SJCRH30 (cell line): ENCODE results near the gene C3orf20. TPM values are rescaled to one million over a fixed set of nuclear protein-coding genes. Genes with fewer than 3 reads are reported as not detected.
A peak's percentile ranks its signal among the peaks of the same experiment; 100 is the strongest.

Source experiments
- DNase-seq, 2 experiments: peaks; one replicate each; pipeline ENCODE4 v3.0.0-alpha.2; 2015 to 2020
- H3K27ac ChIP-seq: fragments of 250-450 bp; sonication (Bioruptor Pico); 2 replicates; pipeline ENCODE4 v1.5.1; 2020; ENCODE audit warnings: mild to moderate bottlenecking, moderate library complexity
- H3K27me3 ChIP-seq: fragments of 250-450 bp; sonication (Bioruptor Pico); 2 replicates; pipeline ENCODE4 v1.5.1; 2020; ENCODE audit warnings: mild to moderate bottlenecking, moderate library complexity
- H3K36me3 ChIP-seq: fragments of 250-450 bp; sonication (Bioruptor Pico); 2 replicates; pipeline ENCODE4 v1.5.1; 2020; ENCODE audit warnings: mild to moderate bottlenecking, moderate library complexity
- H3K4me1 ChIP-seq: fragments of 250-450 bp; sonication (Bioruptor Pico); 2 replicates; pipeline ENCODE4 v1.5.1; 2020; ENCODE audit warnings: mild to moderate bottlenecking, moderate library complexity
- H3K4me3 ChIP-seq: fragments of 250-450 bp; sonication (Bioruptor Pico); 2 replicates; pipeline ENCODE4 v1.5.1; 2020; ENCODE audit warnings: mild to moderate bottlenecking, moderate library complexity
- H3K9me3 ChIP-seq: fragments of 250-450 bp; sonication (Bioruptor Pico); replicated peaks from 2 replicates; pipeline ENCODE4 v1.5.1; 2020; ENCODE audit warnings: mild to moderate bottlenecking, moderate library complexity
- total RNA-seq: library from RNA; depleted of rRNA; stranded (reverse); fragments of >200 nt; shearing (Covaris generic); gene quantifications from 2 replicates; pipeline ENCODE4 v1.2.3, GENCODE V29; 2014; rRNA removed

C3orf20 gene
- total RNA-seq, result not detected in 2 replicates

- Histone ChIP-seq H3K27ac (no peak within 1 kb of the TSS), H3K4me1 (no peaks in the 10 kb centered on the region), H3K9me3 (no peaks in the 10 kb centered on the region), H3K4me3 (no peak within 1 kb of the TSS), H3K27me3 (no peaks in the 10 kb centered on the region), H3K36me3 (peaks cover 31% of the 10 kb centered on the region)
- no peak for DNase-seq
These were observed at the start of gene C3orf20 for GRCh38 chr3:14674841-14675240. Gene C3orf20, plus strand, starts transcription at chr3:14675141. Its CDS starts 7,573 bp downstream, at chr3:14682714.

GRCh38 chr3:14625443-14625842 lies 49.5 kb upstream of the C3orf20 start:
- peaks cover 18% of the 10 kb centered on the region; the same call in 1 of the 2 replicates for H3K27me3 ChIP-seq
- H3K9me3 ChIP-seq, result no peaks in the 10 kb centered on the region
- no peak overlapping the region for H3K4me3 ChIP-seq
- H3K4me1 ChIP-seq, result no peaks in the 10 kb centered on the region
- no peaks in the 10 kb centered on the region for H3K36me3 ChIP-seq
- H3K27ac ChIP-seq, result no peak overlapping the region
- DNase-seq, result no peak

- Histone ChIP-seq H3K4me3 (no peak overlapping the region), H3K36me3 (no peaks in the 10 kb centered on the region), H3K27me3 (peaks cover 25% of the 10 kb centered on the region; the same call in 1 of the 2 replicates), H3K4me1 (no peaks in the 10 kb centered on the region), H3K27ac (no peak overlapping the region), H3K9me3 (no peaks in the 10 kb centered on the region)
- DNase-seq, result no peak
These were observed 47.1 kb upstream of the C3orf20 start for GRCh38 chr3:14627815-14628214.

- Histone ChIP-seq H3K36me3 (no peaks in the 10 kb centered on the region), H3K27ac (no peak overlapping the region)
These were observed 46.5 kb upstream of the C3orf20 start for GRCh38 chr3:14628406-14628805.

GRCh38 chr3:14630404-14631100 lies 44.4 kb upstream of the C3orf20 start:
- Histone ChIP-seq H3K4me3 (no peak overlapping the region), H3K9me3 (no peaks in the 10 kb centered on the region), H3K27me3 (peaks cover 30% of the 10 kb centered on the region), H3K36me3 (no peaks in the 10 kb centered on the region), H3K27ac (no peak overlapping the region), H3K4me1 (no peaks in the 10 kb centered on the region)
- DNase-seq, result no peak

More at GRCh38 chr3:14628406-14628805, 46.5 kb upstream of the C3orf20 start:
- Histone ChIP-seq H3K4me3 (no peak overlapping the region), H3K27me3 (peaks cover 25% of the 10 kb centered on the region; the same call in 1 of the 2 replicates), H3K9me3 (no peaks in the 10 kb centered on the region), H3K4me1 (no peaks in the 10 kb centered on the region)
- DNase-seq, result no peak

GRCh38 chr3:14631101-14631497 lies 43.8 kb upstream of the C3orf20 start:
- H3K27ac ChIP-seq, result no peak overlapping the region
- no peaks in the 10 kb centered on the region for H3K36me3 ChIP-seq
- no peak overlapping the region for H3K4me3 ChIP-seq
- peaks cover 30% of the 10 kb centered on the region for H3K27me3 ChIP-seq
- no peaks in the 10 kb centered on the region for H3K9me3 ChIP-seq
- H3K4me1 ChIP-seq, result no peaks in the 10 kb centered on the region
- no peak for DNase-seq

GRCh38 chr3:14631687-14632441 lies 43.1 kb upstream of the C3orf20 start:
- H3K27ac ChIP-seq, result no peak overlapping the region
- peaks cover 30% of the 10 kb centered on the region for H3K27me3 ChIP-seq
- DNase-seq, result no peak
- H3K4me3 ChIP-seq, result no peak overlapping the region
- no peaks in the 10 kb centered on the region for H3K36me3 ChIP-seq
- no peaks in the 10 kb centered on the region for H3K4me1 ChIP-seq
- no peaks in the 10 kb centered on the region for H3K9me3 ChIP-seq

GRCh38 chr3:14632442-14632930 lies 42.5 kb upstream of the C3orf20 start:
- no peak overlapping the region for H3K4me3 ChIP-seq
- DNase-seq, result no peak
- H3K27me3 ChIP-seq, result peaks cover 28% of the 10 kb centered on the region
- H3K36me3 ChIP-seq, result no peaks in the 10 kb centered on the region
- no peaks in the 10 kb centered on the region for H3K4me1 ChIP-seq
- no peak overlapping the region for H3K27ac ChIP-seq
- no peaks in the 10 kb centered on the region for H3K9me3 ChIP-seq

GRCh38 chr3:14633417-14633816 lies 41.5 kb upstream of the C3orf20 start:
- Histone ChIP-seq H3K4me1 (no peaks in the 10 kb centered on the region), H3K4me3 (no peak overlapping the region), H3K27ac (no peak overlapping the region), H3K36me3 (no peaks in the 10 kb centered on the region), H3K9me3 (no peaks in the 10 kb centered on the region), H3K27me3 (peaks cover 26% of the 10 kb centered on the region)
- DNase-seq, result no peak

GRCh38 chr3:14633819-14634424 lies 41.0 kb upstream of the C3orf20 start:
- no peaks in the 10 kb centered on the region for H3K36me3 ChIP-seq
- H3K27ac ChIP-seq, result no peak overlapping the region
- peak; percentile 61 to 72 for DNase-seq
- no peaks in the 10 kb centered on the region for H3K4me1 ChIP-seq
- H3K27me3 ChIP-seq, result peaks cover 23% of the 10 kb centered on the region
- H3K4me3 ChIP-seq, result no peak overlapping the region
- H3K9me3 ChIP-seq, result no peaks in the 10 kb centered on the region

GRCh38 chr3:14634763-14635400 lies 40.1 kb upstream of the C3orf20 start:
- Histone ChIP-seq H3K4me3 (no peak overlapping the region), H3K27me3 (peaks cover 20% of the 10 kb centered on the region), H3K9me3 (no peaks in the 10 kb centered on the region), H3K36me3 (no peaks in the 10 kb centered on the region), H3K27ac (no peak overlapping the region), H3K4me1 (no peaks in the 10 kb centered on the region)
- DNase-seq, result no peak

GRCh38 chr3:14636496-14637087 lies 38.3 kb upstream of the C3orf20 start:
- no peak overlapping the region for H3K27ac ChIP-seq
- H3K4me3 ChIP-seq, result no peak overlapping the region
- no peak for DNase-seq
- H3K4me1 ChIP-seq, result no peaks in the 10 kb centered on the region
- H3K27me3 ChIP-seq, result peaks cover 18% of the 10 kb centered on the region
- H3K36me3 ChIP-seq, result no peaks in the 10 kb centered on the region
- H3K9me3 ChIP-seq, result no peaks in the 10 kb centered on the region

GRCh38 chr3:14640157-14640562 lies 34.8 kb upstream of the C3orf20 start:
- DNase-seq, result no peak
- Histone ChIP-seq H3K27me3 (peaks cover 19% of the 10 kb centered on the region), H3K4me3 (no peak overlapping the region), H3K4me1 (no peaks in the 10 kb centered on the region), H3K27ac (no peak overlapping the region), H3K36me3 (no peaks in the 10 kb centered on the region), H3K9me3 (no peaks in the 10 kb centered on the region)

- H3K27me3 ChIP-seq, result peaks cover 22% of the 10 kb centered on the region
- DNase-seq, result no peak
These were observed 34.2 kb upstream of the C3orf20 start for GRCh38 chr3:14640734-14641133.

More at GRCh38 chr3:14640734-14641133, 34.2 kb upstream of the C3orf20 start:
- Histone ChIP-seq H3K4me1 (no peaks in the 10 kb centered on the region), H3K9me3 (no peaks in the 10 kb centered on the region), H3K4me3 (no peak overlapping the region), H3K27ac (no peak overlapping the region), H3K36me3 (no peaks in the 10 kb centered on the region)
